DMS79 (cell line): ENCODE results near the gene COG5.
"Not testable (repeated sequence)": the region's sequence is repeated elsewhere in the genome, so short reads cannot be mapped to it uniquely, and the experiment has no call there.

Experiments
- DNase-seq: peaks from one replicate; lab custom pipeline; 2025; lab: John Stamatoyannopoulos, UW

Gene COG5

DNA sequence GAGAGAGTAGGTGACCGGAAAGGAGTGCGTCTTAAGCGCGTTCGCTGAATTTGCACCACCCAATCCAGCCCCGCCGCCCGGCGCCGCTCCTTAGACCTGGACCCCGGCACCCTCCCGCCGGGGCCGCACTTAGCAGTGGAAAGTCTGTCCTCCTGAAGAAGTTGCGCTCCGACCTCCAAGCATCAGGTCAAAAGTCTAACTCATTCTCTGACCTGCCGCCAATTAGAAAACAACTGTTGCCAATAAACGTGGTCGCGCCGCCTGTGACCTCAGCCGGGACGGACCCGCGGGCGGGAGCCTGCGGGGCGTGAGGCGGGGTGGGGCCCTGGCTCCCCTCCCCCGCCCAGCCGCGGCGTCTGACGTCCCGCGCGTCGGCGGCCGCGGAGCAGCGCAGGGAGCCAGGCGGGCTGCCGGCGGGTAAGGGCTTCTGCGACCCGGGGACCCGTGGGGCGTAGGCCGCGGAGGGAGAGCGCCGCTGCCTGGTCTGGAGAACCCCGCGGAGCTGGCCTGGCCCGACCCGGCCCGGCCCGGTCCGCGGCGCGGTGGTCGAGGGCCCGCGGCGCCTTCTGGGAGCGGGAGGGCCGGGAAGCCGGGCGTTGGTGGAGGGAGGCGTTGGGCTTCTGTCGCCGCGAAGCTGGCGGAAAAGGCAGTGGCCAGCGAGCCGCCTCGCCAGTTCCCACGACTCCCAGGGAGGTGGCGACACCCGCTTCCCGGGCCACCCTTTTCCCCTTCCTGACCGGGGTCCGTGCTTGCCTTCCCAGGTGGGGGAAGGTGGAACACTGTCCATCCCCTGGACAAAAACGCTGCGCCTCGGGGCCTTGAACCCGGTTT, 16.4 kb upstream of the COG5 start, which contains the start of gene BCAP29:
Gene BCAP29 (plus strand): TSS at position 362 of the 831 bp plus-strand sequence. CDS start 527 bp downstream, outside the sequence.
- DNase-seq = peak; percentile 37

DNA sequence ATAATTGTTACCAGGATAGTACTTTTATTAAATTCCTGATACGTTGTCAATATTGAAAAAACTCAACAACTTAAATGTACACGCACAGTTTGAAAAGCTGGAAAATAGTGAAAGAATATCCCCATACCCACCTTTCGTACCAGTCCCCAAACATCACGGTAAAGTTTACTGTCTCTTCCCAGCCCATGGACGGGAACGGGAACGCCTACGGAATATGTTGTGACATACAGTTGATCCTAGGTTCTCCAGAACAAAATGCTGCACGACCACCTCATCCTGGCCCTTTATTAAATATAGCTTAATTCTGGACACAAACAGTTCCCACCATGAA, 15.8 kb upstream of the COG5 start:
- DNase-seq = no peak

DNA sequence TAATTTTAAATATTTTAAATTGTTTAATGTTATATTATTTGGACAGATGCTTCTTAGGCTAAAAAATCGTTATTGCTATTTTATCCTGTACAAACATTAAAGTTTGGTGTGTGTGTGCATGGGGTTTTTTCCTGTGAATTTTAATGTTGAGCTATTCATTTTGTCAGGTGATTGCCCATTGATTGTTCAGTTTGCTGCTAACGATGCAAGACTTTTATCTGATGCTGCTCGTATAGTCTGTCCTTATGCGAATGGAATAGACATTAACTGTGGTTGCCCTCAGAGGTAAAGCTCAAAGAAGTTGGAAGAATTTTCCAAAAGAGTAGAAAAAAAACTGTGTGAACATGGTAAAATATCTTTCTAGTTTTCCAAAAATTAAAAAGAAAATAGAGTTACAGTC, 9.8 kb upstream of the COG5 start:
- DNase-seq = no peak

DNA sequence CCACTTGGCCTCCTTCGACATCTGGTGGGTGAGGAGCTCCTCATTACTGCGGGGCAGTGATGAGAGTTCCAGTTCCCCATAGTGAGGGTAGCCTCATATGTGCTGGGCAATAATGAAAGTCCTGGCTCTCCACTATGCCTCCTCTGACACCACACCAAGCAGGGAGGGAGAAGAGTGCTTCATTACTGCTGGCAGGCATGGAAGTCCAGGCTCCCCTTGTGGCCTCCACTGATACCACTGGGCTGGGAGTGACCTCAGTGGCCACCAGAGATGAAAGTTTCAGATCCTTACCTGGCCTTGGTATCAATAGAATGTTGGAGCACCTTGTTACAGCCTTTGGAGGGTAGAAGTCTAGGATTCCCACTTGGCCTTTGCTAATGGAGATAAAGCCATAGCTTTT, 6.6 kb upstream of the COG5 start:
- DNase-seq = no peak

DNA sequence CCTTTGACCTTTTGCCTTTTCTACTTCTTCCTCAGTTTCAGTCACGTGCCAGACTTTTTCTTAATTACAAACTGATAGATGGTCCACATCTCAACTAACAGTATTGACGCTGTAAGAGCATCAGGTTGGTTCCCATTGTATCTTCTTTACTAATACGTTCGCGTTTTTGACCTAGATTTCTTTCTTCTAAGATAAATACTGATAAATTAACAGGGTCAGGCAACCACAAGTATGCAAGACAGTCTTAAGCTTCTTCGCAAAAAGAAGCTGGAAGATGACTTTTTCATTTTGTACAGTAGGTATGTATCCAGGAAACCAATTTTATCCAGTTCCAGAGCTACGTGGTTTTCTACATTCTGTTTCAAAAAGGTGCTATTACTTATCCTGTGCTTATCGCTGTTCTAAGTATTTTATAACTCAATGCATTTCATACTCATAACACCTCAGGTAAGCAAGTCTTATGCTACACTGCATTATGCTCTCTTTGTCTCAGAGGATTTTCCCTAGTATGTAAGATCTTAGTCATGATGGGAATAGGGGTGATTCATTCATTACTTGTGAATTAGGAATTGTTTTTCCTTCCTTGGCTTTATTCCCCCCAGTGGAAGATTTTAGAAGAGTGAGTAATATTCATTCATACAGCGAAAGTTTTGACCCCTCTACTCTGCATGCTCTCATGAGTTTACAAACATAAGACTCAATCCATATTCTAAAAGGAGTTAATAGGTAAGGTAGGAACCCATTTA, 1.0 kb upstream of the COG5 start:
- no peak for DNase-seq

DNA sequence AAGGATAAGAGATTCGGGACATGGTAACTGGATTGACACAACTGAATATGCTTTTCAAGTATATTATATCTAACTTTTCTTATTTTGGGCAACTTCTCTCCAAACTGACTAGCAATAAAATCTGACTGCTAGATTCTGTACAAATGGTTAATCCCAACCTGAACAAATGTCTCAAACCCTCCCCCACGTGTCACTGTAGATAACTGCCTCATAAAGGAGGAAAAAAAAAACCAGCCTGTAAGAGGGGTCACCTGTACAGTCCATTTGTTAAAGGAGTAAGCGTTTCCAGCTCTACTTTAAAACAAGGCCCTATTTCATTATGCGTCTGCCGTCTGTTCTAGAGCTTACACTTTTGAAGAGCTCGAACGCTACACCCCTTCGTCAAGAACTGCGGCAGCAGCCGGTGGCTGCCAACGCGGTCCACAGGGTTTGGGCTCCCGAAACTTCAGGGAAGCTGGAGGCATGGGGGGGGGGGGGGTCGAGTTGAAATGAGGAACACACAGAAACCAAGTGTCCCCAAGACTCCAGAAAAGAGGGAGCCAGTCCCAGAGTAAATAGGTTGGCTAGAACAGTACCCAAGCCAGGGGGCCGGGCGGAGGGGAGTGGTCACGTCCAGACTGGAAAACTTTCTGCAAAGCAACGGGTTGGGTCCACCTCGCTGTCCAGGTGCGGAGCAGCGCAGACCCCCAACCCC, 492 bp downstream of the COG5 start:
- peak; percentile 2 for DNase-seq

DNA sequence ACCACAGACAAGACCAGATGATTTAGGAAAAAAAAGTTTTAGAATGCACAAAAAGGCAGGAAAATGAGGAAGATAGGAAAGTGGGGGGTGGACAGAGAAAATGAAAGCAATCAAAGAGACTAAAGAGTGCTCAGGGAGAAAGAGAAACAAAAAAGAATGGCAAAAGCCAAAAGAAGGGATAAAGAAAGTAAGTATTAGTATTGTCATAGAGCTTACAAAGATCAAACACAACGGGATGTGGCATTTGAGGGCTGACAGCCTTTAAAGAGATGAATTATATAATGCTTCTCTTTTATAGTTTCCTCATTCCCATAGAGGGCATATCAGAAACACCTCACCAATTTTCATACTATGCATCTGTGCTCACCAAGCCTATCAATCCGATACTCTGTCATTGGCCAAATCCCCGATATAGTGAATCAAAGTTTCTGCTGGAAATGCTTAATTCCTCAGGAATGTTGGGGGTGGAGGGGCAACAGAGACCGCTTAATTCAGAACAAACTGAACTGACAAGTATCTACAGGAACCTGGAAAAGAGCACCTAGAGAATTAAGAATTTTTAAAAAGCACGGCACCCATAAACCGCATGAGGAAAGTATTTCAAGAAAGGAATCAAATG, 2.7 kb downstream of the COG5 start:
- no peak for DNase-seq

DNA sequence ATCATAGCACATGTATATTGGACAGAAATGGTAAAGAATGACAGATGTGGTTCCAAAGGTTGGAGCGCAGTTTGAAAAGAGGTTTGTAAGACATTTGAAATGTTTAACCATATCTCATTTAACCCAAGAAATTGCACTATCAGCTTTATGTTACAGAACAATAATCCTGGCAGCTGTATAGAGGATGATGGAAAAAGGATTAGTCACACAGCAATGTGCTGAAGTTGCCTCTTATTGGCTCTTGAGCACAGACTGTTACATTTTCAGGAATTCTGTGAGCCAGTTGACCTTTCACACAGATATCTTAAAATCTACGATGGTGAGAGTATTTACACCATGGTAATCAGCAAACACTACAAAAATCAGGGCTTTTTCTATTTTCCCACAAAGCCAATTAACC, 3.9 kb downstream of the COG5 start:
- DNase-seq = no peak

DNA sequence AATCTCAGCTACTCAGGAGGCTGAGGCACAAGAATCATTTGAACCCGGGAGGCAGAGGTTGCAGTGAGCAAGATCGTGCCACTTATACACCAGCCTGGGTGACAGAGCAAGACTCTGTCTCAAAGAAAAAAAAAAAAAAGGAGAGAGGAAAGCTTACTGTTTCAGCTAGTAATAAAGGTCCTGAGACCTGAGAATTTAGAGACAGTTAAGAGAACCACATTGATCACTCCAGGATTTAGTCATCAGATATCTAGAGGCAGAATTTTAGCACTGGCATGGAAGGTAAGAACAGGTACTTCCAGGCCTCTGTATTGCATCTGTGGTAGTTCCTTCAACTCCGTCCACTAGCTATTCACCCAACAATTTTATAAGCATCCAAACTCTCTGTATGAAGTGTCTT, 7.8 kb downstream of the COG5 start:
- DNase-seq = no peak

DNA sequence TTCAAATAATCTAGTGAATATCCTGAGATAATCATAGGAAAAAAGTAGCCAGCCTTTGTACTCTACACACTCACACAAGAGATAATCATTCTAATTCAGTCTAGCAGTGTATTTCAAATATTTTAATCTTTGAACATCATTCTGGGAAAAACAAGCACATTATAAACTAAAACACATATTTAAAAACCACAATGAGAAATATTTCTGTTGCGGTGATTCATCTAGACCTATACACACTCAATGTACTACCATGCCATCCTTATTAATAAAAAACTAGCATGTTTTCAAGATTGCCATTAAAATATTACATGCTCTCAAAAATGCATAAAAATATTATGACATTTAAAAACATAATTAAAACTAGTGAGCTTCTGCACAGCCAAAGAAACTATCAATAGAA, 11.8 kb downstream of the COG5 start:
- DNase-seq = no peak

DNA sequence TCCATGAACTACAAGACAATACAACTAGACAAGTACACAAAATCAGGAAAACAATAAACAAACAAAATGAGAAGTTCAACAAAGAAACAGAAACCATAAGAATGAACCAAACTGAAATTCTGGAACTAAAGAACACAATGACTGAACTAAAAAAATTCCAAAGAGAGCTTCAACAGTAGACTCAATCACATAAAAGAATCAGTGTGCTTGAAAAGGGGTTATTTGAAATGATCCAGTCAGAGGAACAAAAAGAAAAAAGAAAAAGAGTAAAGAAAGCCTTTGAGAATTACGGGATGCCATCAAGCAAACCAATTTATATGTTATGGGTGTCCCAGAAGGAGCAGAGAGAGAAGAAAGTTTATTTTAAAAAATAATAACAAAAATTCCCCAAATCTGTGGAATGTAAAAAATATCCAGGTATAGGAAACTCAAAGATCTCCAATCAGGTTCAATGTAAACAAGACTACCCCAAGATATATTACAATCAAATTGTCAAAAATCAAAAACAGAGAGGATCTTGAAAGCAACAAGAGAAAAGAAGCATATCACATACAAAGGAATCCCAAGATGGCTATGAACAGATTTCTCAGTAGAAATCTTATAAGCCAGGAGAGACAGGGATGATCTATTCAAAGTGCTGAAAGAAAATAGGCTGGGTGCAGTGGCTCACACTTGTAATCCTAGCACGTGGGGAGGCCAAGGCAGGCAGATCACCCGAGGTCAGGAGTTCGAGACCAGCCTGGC, 18.7 kb downstream of the COG5 start:
- DNase-seq = no peak

DNA sequence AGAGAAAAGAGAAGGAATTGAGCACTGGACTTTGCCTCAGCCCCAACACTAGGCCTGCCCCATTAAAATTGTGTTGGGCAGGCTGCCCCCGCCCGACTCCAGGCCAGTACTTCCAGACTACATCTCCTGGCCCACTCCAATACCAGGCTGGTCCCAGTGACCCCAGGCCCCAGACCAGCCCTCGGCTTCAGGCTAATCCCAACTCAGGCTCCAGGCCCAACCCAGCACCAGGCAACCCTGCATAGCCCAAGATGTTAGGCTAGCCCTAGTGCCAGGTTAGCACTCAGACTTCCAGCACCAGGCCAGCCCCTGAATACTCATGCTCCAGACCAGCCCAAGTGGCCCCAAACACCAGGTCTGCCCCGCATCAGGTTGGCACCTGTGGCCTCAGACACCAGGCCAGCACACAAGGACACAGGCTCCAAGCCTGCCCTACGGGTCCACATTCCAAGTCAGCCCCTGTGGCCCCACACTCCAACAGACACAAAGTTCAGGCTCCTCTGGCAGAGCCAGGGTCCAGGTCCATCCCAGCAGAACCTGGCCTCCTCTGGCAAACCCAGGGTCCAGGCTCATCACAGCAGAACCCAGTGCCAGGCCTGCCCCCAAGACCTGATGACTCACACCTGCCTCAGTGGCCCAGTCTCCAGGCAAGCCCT, 20.3 kb downstream of the COG5 start:
- DNase-seq = no peak

DNA sequence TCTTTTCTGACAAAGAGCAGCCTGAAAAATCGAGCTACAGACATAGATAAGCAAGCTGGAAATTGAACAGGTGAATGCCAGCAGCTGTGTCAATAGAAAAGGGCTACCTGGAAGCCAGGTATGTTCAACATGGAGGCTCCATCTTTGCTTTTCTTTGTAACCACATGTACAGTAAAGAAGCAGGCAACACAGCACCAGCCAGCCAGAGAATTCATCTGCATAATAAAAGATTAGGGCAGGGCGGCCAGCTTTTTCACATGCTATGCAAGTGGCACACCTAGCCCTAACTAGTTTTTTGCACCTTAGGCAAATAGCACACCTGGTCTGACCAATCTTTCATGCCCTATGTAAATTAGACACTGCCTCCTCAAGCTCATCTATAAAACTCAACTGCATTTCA, 25.7 kb downstream of the COG5 start:
- DNase-seq = no peak

DNA sequence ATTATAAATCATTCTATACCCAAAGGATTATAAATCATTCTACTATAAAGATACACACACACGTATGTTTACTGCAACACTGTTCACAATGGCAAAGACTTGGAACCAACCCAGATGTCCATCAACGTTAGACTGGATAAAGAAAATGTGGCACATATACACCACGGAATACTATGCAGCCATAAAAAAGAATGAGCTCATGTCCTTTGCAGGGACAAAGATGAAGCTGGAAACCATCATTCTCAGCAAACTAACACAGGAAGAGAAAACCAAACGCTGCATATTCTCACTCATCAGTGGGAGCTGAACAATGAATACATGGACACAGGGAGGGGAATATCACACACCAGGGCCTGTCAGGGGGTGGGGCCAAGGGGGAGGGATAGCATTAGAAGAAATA, 26.5 kb downstream of the COG5 start:
- DNase-seq = not testable (repeated sequence)

DNA sequence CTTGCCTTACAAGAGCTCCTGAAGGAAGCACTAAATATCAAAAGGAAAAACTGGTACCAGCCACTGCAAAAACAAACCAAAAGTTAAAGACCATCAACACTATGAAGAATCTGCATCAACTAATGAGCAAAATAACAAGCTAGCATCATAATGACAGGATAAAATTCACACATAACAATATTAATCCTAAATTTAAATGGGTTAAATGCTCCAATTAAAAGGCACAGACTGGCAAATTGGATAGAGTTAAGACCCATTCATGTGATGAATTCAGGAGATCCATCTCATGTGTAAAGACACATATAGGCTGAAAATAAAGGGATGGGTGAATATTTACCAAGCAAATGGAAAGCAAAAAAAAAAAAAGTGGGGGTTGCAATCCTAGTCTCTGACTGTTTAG, 29.6 kb downstream of the COG5 start:
- DNase-seq = no peak

DNA sequence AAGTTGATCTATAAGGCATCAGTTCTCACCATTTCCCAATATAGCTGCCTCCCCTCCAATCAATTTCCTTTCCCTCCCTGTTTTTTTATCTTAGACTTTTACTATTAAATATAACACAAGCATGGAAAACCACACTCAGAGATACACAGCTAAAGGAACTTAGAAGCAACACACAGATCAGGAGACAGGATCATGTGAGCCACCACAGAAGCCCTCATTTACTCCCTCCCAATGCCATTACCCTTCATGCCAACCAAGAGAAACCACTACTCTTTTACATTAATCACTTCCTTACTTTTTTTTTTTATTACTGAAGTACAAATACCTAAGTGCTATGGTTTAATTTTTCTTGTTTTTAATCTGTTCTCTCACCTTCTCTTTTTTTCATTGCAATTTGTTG, 33.0 kb downstream of the COG5 start:
- DNase-seq = no peak

DNA sequence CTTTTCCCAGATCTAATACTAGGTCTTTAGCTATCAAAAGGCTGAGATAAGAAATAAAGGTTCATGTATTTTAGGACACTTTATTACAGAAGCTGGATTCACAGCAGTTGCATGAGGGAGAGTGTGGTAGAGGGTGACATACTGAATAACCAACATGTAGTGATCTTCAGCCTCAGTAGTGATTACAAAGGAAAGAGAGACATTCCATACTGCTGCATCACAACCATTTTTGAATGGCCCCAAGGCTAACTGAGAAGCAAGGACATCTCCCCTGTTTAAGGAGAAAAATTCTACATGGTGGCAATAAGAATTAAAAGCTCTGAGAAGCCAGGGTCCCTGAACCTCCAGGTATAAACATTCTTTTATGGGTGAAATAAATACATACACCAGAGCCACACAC, 35.3 kb downstream of the COG5 start:
- no peak for DNase-seq

DNA sequence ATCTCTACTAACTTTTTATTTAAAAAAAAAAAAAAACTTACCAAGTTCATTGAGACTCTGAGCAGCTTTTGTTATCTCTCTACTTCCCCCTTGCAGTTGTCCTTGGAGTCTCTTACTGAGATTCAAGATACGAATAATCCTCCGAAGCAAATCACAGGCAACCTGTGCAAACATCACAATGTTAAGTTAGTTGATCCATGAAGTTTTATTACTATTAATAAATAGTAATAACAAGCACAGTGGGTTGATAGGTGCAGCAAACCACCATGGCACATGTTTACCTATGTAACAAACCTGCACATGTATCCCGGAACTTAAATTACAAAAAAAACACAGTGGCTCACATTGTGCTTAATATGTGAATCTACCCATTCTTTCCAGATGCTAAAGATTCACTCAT, 36.5 kb downstream of the COG5 start:
- DNase-seq = no peak

DNA sequence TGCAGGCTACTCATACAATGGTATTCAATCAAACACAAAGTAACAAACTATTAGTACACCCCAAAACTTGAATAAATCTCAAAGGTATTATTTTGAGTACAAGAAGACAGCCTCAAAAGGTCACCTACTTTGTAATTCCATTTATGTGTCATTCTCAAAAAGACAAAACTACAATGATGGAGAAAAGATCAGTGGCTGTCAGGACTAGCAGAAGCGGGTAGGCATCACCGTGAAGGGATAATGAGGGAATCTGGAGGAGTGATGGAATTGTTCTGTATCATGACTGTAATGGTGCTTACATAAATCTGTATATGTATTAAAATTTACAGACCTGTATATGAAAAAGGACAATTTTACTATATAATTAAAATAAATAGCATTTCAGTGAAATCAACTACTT, 37.0 kb downstream of the COG5 start:
- no peak for DNase-seq

DNA sequence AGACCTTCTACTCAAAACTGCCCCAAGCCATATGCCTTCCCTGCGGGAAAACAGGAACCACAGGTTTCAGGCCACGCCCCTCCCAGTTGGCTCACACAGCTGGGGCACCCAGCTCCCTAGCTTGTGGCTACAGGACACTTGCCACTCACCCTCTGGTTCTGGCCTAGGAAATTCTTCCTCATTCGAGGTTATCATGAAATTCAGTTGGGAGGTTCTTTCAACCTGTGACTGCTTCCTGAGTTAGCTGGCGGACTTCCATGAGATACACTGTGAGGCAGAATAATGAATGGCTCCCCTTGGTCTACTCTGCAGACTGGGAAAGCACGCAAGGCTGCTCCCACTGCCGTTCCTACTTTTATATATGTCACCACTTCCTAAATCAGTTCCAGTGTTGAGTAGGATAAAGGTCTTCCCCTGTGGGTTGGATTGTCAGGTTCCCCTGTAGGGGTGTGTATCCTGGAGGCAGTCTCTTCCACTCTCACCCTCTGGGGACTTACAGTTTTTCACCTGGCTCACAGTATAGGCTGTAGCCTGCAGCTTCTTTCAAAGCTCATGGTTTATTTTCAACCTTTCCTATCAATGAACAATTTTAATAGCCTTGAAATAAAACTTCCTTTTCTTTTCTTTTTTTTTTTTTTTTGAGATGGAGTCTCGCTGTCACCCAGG, 56.9 kb downstream of the COG5 start:
- DNase-seq = no peak
